GM18517 (cell line): Measurements from ENCODE around the gene SREBF1.

Experiments
- ATAC-seq: cut with Tn5 transposase; IDR thresholded peaks from one replicate; pipeline ENCODE4 v1.9.1; 2021; ENCODE audit warnings: mild to moderate bottlenecking, moderate library complexity; ENCODE audit not compliant: unreplicated experiment

SREBF1 gene

DNA sequence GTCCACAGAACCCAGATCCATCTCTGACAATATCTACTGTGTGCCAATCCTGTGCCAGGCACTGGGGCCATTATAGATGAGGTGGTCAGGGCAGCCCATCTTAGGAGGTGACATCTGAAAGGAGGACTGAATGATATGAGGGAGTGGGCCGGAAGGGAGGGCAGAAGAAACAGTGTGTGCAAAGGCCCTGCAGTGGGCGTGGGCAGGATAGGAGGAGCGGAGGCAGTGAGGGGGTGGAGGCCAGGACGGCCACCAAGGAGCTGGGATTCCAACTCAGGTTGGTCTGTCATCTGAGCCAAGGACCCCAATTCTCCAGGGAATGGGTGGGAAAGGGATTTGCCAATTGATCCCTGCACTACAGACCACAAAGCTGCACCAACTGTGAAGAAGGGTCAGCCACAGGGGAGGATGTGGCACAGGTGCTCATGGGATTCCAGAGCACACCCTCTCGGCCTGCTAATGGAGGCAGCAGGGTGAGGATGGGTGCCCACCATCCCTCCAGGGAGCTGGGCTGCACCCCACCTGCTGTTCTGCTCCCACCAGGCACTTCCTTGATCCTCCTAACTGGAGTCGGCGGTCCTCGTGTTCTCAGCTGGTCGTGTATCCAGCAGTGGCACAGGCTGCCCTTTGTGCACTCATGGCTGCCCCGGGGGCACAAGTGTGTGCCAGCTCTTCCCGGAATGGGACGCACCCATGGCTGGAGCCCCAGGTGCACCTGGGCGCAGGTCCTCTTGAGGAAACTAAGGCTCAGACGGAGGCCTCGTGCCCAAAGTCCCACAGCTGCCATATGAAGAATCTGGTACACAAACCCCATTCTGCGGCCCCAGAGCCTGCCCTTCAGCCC lies 9.6 kb downstream of the SREBF1 start:
- no peak for ATAC-seq

DNA sequence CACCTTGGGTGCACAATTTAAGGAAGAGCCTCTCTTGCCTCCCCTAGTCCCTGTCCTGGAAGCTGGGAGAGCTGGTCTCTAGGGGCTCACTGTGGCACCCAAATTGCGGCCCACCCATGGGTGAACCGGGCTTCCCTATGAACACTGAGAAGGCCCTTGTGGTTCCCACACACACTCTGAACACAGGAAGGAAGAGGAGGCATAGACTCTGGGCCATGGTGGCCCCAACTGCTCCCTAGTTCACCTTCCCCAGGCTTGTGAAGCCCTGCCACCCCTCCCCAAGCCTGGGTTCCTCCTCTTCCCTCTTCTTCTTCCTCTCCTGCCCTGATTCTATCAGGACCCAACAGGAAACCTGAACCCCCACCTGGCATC lies 10.5 kb downstream of the SREBF1 start:
- no peak for ATAC-seq

DNA sequence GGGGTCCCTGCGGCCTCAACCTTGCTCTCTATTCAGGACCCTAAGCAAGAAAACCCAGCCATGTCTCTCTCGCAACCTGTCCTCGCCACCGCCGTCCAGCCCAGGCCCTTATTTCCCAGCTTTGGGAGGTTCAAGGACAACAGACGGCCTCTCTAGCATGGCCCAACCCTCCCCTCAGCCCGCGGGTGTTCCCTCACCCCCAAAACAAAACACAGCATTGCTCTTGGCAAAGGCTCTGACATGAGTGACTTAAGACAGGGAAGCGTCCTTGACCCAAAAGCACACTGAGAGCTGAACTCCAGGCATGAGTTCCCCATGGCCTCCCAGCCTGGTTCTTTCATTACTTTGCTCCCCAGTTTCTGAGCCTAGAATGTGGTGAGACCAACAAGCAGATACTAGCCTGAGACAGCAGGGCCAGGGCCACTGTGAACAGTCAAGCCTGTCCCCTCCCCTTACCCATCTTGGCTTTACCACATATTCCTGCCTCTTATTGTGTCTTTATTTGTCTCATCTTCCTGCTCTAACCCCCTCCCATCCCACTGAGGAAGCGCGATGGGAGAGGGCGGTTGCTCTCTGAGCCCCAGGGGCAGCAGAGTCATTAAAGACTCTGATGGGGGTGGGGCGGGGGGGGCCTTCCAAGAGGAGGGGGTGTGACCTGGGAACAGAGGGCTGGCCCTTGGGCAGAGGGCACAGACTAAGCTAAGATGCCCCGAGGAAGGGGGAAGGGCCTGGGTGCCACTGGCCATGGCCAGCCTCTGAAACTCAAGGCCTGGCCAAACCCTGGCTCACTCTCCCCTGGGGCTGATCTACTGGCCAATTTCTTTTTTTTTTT lies 11.8 kb downstream of the SREBF1 start:
- no peak for ATAC-seq

DNA sequence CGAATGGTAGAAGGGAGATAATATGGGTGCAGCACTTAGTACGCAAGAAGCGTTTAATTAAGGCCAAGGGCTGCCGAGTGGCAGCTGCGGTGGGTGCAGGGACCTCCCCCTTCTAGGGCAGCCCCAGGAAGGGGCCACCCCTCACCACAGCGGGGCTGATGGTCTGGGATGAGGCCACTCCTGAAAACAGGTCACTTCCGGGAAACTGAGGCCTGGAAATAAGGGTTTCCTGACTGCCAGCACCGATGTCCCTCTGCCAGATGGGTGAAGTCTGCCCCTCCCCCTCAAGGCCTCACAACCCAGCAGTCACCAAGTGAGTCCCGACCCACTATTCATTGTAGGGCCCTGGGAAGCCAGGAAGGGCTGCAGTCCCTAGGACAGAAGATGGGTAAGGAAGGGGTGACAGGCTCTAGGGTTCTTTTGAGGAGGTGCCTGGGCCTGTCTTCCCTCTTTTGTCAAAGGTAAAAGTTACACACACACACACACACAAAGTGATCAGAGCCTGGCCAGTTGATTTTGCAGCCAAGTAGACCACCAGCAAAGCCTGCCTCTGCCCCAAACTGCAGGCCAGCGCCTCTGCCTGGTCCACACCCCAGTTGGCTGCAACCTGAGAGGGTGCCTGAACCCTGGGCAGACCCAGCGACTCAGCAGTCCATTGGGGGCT lies 12.5 kb downstream of the SREBF1 start:
- ATAC-seq = no peak

DNA sequence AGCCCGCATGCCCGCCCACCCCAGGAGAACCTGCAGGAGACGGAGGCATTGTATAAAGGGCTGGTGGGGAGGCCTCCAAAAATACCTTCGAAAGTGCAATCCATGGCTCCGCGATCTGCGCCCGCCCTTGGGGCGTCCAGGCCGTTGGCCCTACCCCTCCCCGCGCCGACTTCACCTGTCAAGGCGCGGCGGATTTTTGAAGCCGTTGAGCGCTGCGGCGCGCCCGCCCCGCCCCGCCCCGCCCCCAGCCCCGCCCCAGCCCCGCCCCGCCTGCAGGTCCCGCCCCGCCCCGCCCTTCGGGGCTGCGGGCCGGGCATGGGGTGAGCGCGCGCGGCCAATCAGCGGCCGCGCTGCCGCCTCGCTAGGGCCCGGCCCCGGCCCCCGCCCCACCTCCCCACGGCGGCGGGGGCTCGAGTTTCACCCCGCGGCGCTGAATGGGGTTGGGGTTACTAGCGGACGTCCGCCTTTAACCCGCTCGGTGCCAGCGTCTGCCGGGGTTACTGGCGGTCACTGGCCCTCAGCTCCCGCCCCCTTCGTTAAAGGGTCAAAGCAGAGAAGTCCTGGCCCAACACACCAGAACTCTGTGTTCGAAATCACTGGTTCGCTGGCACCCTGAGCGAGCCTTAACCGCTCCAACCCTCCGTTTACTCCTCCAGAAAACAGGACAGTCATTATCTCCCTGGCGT lies 13.2 kb downstream of the SREBF1 start:
- peak; percentile 53 for ATAC-seq

DNA sequence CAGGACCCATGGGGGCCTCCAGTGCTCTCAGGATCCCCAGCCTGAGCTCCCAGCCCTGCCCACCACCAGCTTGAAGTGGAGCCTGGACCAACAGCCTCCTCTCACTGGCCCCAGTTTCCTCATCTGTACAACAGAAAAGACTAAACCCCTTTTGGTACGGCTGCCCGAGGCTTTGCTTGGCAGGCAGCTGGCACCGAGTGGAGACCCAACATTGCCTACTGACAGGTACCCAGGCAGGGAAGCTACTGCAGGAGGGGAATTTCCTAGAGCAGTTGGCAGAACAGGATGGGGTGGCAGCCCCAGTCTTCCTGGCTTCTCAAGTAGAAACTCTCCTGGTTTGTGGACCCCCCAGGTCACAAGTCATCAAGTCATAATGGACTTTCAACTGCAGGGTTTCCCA lies 14.2 kb downstream of the SREBF1 start:
- ATAC-seq = no peak

DNA sequence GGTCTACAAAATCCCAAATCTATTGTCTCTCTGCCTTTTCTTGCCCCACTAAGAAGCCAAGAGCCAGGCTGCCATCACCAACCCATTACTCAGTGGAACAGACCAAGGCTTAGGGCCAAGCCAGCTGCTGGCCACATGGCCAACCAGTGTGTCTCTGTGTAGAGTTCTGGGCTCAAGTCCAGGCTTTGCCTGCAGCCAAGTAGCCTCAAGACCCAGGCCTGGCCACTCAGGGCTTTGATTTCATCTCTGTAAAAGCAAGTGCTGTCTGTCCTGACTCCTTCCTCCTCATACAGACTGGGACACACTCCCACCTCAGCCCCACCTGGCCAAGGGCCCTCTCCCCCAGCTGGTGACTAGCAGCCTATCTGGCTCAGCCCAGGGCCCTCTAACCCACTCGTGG lies 14.6 kb downstream of the SREBF1 start:
- no peak for ATAC-seq

DNA sequence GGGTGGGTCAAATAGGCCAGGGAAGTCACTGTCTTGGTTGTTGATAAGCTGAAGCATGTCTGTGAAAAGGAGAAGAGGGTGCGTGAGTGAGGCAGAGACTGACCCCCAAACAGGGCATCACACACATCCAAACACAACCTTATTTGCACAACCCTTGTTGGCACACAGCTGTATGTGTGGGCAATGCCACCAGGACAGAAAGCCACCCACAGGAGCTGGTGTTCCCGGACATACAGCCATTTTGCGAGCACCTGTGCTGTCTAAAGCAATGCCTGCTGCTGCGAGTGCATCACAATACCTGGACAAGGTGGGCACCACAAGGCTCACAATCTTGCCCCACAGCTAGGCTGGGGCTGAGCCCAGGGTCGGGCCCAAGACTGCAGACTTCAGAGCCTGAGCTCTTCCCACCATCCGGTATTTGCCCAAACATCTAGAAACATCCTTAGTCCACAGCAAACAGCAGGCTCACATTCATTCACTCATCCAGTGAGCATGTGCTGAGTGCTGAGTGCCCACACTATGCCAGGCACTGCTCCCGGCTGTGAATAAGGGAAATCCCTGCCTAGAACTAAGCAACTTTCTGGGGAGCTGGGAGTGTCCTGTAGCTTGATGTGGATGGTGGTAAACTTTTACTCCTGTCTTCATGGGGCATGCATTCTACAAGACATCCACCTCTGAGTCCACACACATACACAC lies 16.2 kb downstream of the SREBF1 start:
- ATAC-seq = no peak

DNA sequence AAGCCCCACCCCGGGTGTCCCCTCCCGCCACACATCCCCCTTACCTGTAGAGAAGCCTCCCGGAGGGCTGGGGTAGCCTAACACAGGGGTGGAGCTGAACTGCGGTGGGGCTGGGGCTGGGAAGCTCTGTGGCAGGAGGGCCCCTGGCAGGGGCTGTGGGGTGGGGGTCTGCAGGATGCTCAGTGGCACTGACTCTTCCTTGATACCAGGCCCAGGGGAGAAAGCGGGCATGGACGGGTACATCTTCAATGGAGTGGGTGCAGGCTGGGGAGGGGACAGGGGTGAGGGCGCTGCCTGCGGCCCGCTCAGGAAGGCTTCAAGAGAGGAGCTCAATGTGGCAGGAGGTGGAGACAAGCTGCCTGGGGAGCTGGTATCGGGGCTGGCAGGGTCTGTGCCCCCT lies 16.7 kb downstream of the SREBF1 start:
- no peak for ATAC-seq

DNA sequence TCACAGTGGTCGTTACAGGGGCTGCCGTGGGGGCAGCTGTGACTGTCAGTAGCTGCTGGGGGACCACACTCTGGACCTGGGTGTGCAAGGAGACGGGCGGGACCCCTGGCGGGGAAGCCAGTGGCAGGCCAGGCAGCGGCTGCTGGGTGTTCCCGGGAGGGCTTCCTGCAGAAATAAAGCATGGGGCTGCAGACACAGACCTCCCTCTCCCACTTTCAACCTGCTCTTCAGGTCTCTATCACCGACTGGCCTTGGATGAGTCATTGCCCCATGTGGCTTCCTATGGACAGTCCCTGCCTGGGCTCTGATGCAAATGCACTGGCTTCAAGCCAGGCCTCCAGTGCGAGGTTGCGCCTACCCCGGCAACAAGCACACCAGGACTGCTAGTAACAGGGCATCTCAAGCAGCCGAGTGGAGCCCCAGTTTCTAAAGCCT lies 17.2 kb downstream of the SREBF1 start:
- no peak for ATAC-seq

DNA sequence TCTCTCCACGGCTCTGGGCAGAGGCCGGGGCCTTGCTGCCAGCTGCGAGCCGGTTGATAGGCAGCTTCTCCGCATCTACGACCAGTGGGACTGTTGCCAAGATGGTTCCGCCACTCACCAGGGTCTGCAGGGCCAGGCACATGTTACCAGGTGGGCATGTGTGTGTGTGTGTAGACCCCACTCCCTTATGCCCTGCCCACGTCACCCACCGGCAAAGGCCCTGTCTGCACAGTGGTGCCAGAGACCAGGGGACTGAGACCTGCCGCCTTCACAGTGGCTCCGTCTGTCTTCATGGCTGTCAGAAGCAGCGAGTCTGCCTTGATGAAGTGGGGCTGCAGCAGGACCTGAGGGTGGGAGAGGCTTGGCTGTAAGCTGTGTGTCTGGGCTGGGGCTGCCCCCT lies 17.7 kb downstream of the SREBF1 start:
- no peak for ATAC-seq

DNA sequence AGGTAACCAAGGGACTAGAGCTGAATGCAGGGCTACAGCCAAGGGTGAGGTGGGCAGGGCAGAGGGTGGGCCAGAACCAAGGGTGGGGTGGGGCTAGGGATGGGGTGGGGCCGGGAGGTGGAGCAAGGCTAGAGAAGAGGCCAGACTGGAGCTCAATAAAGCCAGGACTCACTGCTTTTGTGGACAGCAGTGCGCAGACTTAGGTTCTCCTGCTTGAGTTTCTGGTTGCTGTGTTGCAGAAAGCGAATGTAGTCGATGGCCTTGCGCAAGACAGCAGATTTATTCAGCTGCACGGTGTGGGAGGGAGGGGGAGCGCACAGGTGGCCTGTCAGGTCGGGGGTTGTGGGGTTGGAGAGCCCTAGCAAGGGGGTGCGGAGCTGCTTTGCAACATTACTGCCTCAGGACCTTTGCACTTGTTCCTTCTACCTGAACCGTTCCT lies 18.7 kb downstream of the SREBF1 start:
- ATAC-seq = no peak

DNA sequence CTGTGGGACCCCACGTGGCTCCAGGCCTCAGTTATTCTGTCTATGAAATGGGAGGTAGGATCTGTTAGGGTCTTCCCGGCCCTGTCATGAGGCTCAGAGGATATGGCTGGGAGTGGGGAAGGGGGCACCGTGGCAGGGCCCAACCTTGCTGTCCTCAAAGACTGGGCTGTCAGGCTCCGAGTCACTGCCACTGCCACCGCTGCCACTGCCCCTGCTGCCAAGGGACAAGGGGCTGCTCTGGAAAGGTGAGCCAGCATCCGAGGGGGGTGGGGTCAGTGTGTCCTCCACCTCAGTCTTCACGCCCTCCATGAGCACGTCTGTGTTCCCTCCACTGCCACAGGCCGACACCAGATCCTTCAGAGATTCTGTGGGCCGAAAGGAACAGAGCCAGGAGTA lies 19.2 kb downstream of the SREBF1 start:
- no peak for ATAC-seq

DNA sequence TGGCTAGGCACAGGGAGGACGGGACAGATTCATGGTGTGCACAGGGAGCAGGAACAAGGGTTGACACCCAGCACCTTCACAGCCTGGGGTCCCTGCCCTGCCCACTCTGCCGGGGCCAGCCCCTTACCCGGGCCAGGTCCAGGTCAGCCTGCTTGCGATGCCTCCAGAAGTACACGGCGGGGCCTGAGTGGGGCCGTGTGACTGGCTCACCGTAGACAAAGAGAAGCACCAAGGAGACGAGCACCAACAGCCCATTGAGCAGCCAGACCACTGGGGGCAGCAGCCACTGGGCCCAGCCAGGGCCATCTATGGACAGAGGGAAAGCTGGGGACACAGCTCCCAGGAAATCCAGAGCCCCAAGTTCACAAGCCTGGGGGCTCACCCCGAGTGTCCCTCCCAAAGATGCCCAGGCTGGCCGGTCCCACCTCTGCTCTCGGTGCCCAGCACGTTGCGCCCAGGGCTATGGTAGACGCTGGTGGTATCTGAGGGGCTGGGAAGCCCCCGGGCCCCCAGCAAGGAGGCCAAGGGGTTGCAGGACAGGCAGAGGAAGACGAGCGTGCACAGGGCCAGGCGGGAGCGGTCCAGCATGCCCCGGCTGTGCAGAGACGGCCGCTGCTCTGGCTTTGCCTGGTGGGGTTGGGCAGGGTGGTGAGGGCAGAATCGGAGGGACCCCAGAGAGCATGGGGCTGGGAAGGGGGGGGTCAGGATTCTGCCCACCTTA lies 19.8 kb downstream of the SREBF1 start:
- no peak for ATAC-seq

DNA sequence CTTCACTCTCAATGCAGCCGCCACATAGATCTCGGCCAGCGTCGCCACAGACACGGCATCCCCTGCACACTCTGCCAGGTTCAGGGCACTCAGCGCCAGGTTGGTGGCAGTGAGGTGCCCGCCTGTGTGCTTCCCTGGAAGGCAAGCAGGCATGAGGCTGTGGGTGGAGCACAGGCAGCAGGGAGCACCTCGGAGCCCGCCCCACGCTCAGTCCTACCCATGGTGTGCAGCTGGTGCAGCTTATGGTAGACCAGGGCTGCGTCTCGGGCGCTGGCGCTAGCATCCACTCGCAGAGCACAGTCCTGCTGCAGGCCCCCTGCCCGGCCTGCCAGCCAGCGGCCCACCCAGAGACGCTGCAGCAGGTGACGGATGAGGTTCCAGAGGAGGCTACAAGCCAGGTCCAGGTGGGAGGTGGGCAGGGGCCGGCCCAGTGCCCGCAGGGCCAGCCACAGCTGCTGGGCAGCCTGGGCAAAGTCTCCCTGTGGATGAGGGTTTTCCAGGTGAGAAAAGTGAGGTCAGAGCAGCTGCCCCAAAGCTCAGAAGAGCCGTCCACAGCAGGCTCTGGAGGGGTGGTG lies 20.5 kb downstream of the SREBF1 start:
- ATAC-seq = no peak

DNA sequence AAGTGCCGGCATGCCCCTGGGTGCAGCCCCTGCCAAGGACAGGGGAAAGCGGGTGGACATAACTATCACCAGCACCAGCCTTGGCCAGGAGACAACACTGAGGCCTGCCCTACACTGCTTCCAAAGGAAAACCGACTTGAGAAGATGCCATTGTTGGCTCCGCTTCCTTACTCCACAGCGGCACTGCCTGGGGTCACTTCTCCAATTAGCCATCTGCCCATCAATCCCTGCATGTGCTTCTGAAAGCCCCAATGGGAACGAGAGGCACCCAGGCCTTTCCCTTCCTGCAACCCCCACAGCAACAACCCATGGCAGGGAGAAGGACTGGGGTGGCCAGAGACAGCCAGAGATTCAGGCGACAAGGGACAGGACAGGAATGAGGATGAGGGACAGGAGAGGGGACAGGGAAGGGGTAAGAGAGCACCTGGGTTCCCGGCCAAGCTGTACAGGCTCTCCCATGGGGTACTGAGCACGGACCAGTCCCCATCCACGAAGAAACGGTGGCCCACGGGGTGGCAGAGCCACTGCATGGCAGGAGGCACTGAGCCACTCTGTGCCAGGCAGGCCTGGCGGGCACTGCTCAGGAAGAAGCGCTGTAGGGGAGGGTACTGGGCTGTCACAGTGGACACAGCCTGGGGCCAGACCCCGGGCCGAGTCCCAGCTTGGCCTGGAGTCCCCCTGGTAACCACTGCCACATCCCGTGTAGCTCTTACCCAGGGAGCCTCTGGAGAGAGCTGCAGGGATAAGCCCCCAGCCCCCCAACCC lies 21.2 kb downstream of the SREBF1 start:
- no peak for ATAC-seq

DNA sequence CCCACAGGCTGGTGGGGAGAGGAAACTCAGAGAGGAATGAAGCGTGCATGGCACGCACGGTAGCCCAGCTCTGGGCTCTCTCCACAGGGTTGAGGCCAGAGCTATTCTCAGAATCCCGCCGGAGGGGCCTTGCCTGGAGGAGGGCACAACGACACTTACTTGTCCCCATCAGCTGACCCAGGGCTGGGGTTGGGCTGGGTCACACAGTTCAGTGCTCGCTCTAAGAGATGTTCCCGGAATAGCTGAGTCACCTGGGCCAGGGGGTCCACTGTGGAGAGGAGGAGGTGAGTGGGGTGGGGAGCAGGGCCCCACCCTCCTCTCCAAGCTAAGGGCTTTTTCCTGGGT lies 21.8 kb downstream of the SREBF1 start:
- no peak for ATAC-seq

DNA sequence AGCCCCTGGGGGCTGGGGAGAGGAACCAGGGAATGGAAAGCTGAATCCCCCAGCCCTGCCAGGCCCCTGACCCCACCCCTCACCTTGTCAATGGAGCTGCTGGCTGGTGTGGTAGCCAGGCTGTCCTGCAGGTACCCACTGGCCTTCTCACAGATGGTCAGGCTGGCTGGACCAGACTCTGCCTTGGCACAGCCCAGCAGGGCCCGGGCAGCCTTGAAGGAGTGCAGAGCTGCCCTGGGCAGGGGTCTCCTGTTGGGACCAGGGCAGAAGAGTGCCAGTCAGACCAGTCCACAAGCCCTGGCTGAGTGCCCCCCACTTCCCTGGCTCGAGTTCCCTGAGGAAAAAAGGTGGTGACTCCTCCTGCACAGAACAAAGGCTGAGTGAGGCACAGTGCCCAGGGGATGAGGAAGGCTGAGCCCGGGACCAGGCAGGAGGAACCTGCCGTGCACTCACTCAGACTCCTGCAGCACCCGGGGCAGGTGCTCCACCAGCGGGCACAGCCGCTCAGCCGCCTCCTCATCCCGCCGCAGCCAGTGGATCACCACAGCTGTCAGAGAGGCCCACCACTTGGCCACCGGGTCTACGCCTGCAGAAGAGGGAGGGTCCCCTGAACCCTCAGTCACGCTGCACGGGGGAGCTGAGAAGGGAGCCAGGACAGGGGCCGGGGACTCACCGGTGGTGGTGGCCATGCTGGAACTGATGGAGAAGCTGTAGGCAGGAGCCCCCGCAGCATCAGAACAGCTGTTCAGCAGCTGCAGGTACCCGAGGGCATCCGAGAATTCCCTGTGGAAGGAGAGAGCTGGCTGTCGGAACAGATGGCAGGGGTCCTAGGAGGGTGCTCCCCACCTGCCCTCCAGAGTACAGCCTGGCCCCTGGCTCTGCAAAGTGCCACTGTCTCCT lies 22.4 kb downstream of the SREBF1 start:
- ATAC-seq = no peak
